DOHH2 (cell line): ENCODE results near the gene GRIK2.

Source experiments
- H3F3A ChIP-seq: fragments of 200-600 bp; sonication (generic), shearing (Covaris generic); 2 replicates; pipeline ENCODE4 v1.6.0; 2016; ENCODE audit warnings: antibody characterized with exemption, mild to moderate bottlenecking; ENCODE audit not compliant: control insufficient read depth, insufficient read depth
- H3K27ac ChIP-seq: fragments of 200-600 bp; sonication (generic); 2 replicates; pipeline ENCODE4 v1.5.1; 2014; ENCODE audit warnings: low read depth, mild to moderate bottlenecking, low read length, moderate library complexity
- H3K27me3 ChIP-seq: fragments of 200-600 bp; sonication (generic); 2 replicates; pipeline ENCODE4 v1.6.1; 2014; ENCODE audit warnings: mild to moderate bottlenecking, low read length, mixed read lengths; ENCODE audit not compliant: control insufficient read depth
- H3K36me3 ChIP-seq: fragments of 200-600 bp; sonication (generic); 2 replicates; pipeline ENCODE4 v1.6.1; 2014; ENCODE audit warnings: mild to moderate bottlenecking, low read length, moderate library complexity, mixed read lengths; ENCODE audit not compliant: control insufficient read depth
- H3K4me1 ChIP-seq: fragments of 200-600 bp; sonication (generic); 2 replicates; pipeline ENCODE4 v1.6.1; 2014; ENCODE audit warnings: mild to moderate bottlenecking, low read length, mixed read lengths; ENCODE audit not compliant: control insufficient read depth
- H3K4me2 ChIP-seq: fragments of 200-600 bp; sonication (generic); 2 replicates; pipeline ENCODE4 v1.6.0; 2014; ENCODE audit warnings: mild to moderate bottlenecking, low read length, moderate library complexity
- H3K4me3 ChIP-seq: fragments of 200-600 bp; sonication (generic); 2 replicates; pipeline ENCODE4 v1.5.1; 2014; ENCODE audit warnings: mild to moderate bottlenecking, low read length, mixed read lengths
- H3K79me2 ChIP-seq: fragments of 200-600 bp; sonication (generic); 2 replicates; pipeline ENCODE4 v1.6.1; 2014; ENCODE audit warnings: mild to moderate bottlenecking, low read length, mixed read lengths; ENCODE audit not compliant: control insufficient read depth
- H3K9me2 ChIP-seq: fragments of 200-600 bp; sonication (generic); replicated peaks from 2 replicates; pipeline ENCODE4 v1.6.1; 2014; ENCODE audit warnings: mild to moderate bottlenecking, low read length, mixed read lengths; ENCODE audit not compliant: control insufficient read depth
- H3K9me3 ChIP-seq: fragments of 200-600 bp; sonication (generic); 2 replicates; pipeline ENCODE4 v1.6.1; 2014; ENCODE audit warnings: antibody characterized with exemption, low read length, mixed read lengths; ENCODE audit not compliant: control insufficient read depth, insufficient read depth
- H4K20me1 ChIP-seq: fragments of 200-600 bp; sonication (generic); 2 replicates; pipeline ENCODE4 v1.6.0; 2014; ENCODE audit warnings: low read depth, mild to moderate bottlenecking, antibody characterized with exemption, low read length, moderate library complexity; ENCODE audit not compliant: control insufficient read depth, insufficient read depth
- EZH2phosphoT487 ChIP-seq: fragments of 200-600 bp; sonication (generic); IDR thresholded peaks from 2 replicates; pipeline ENCODE4 v1.6.1; 2017; ENCODE audit warnings: borderline replicate concordance, mild to moderate bottlenecking, antibody characterized with exemption, low read length, moderate library complexity, mixed read lengths
- TF ChIP-seq, protein P1 (sequence below): fragments of 200-600 bp; sonication (generic); IDR thresholded peaks from one replicate; pipeline ENCODE4 v1.5.1; 2014; ENCODE audit warnings: antibody characterized with exemption, mild to moderate bottlenecking, low read depth, low read length; ENCODE audit not compliant: poor library complexity, severe bottlenecking

The GRIK2 gene

DNA sequence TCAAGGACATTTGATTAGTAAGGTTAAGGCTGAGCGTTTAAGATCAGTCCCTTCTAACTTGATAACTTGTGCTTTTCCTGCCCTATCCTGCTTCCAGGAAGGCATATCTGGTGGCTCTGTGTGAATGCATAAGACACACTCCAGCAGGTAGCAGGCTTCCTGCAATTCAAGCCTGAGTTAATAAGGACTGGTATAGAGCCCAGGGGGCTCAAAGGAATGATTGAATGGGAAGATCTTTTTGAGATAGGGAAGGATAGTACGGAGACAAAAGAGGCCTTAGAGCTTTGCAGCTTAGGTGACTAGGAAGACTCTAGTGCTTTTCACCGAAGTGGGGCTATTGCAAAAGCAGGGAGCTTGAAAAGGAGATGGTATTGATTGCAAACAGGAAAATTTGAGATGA, 307.1 kb downstream of the GRIK2 start:
- Histone ChIP-seq H3K4me2 (no peak overlapping the region), H3K79me2 (no peaks in the 10 kb centered on the region), H3K27me3 (no peaks in the 10 kb centered on the region), H3K9me3 (no peaks in the 10 kb centered on the region), H3F3A (no peaks in the 10 kb centered on the region), H3K27ac (no peak overlapping the region), H3K4me3 (no peak overlapping the region), H3K4me1 (no peaks in the 10 kb centered on the region), H4K20me1 (no peaks in the 10 kb centered on the region), H3K9me2 (no peaks in the 10 kb centered on the region), H3K36me3 (no peaks in the 10 kb centered on the region)
- TF ChIP-seq, protein P1, sequence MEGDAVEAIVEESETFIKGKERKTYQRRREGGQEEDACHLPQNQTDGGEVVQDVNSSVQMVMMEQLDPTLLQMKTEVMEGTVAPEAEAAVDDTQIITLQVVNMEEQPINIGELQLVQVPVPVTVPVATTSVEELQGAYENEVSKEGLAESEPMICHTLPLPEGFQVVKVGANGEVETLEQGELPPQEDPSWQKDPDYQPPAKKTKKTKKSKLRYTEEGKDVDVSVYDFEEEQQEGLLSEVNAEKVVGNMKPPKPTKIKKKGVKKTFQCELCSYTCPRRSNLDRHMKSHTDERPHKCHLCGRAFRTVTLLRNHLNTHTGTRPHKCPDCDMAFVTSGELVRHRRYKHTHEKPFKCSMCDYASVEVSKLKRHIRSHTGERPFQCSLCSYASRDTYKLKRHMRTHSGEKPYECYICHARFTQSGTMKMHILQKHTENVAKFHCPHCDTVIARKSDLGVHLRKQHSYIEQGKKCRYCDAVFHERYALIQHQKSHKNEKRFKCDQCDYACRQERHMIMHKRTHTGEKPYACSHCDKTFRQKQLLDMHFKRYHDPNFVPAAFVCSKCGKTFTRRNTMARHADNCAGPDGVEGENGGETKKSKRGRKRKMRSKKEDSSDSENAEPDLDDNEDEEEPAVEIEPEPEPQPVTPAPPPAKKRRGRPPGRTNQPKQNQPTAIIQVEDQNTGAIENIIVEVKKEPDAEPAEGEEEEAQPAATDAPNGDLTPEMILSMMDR: no peak
- no peak for TF ChIP-seq EZH2phosphoT487

DNA sequence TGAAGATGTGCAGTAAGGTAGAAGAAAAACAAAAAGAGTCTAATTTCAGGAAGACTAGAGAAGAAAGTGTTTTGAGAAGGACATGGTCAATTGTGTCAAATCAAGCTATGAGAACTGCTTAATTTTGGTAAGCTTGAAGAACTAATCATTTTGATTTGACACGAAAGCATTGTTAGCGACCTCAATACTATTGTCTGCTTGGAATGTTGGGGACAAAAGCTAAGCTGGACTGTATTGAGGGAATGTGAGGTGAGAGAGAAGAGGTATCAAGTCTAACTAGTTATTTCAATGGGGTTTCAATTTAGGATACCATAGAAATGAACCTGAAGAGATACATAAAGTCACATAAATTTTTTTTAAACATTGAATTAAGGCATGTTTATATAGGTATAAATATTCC, 309.8 kb downstream of the GRIK2 start:
- Histone ChIP-seq H3K4me3 (no peak overlapping the region), H3K4me2 (no peak overlapping the region), H4K20me1 (no peaks in the 10 kb centered on the region), H3K27me3 (no peaks in the 10 kb centered on the region), H3F3A (no peaks in the 10 kb centered on the region), H3K79me2 (no peaks in the 10 kb centered on the region), H3K27ac (no peak overlapping the region), H3K36me3 (no peaks in the 10 kb centered on the region), H3K9me2 (no peaks in the 10 kb centered on the region), H3K9me3 (no peaks in the 10 kb centered on the region), H3K4me1 (no peaks in the 10 kb centered on the region)
- TF ChIP-seq, protein P1: no peak
- TF ChIP-seq EZH2phosphoT487: no peak

DNA sequence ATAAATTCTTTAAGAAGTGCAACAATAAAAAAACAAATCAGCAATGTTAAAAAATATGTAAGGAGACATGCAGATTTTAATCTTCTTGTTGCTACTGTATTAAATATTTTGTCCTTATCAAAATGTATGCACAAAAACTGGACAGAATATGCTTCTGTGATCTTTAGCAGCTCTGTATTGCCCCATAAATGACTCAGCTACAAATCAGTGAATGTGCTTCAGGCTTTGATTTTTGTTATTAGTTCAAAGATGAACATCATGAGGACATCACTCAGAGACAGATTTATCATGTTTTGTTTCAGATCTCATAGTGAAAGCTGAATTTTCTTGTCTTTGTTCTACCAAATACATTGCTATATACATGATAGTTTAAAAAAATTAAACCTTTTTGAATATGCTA, 312.4 kb downstream of the GRIK2 start:
- H4K20me1 ChIP-seq: no peaks in the 10 kb centered on the region
- no peaks in the 10 kb centered on the region for H3K79me2 ChIP-seq
- H3K4me1 ChIP-seq: no peaks in the 10 kb centered on the region
- H3F3A ChIP-seq: no peaks in the 10 kb centered on the region
- H3K4me3 ChIP-seq: no peak overlapping the region
- TF ChIP-seq, protein P1: no peak
- TF ChIP-seq EZH2phosphoT487: no peak
- H3K9me2 ChIP-seq: no peaks in the 10 kb centered on the region
- H3K9me3 ChIP-seq: no peaks in the 10 kb centered on the region
- H3K4me2 ChIP-seq: no peak overlapping the region
- H3K36me3 ChIP-seq: no peaks in the 10 kb centered on the region
- no peaks in the 10 kb centered on the region for H3K27me3 ChIP-seq
- no peak overlapping the region for H3K27ac ChIP-seq

DNA sequence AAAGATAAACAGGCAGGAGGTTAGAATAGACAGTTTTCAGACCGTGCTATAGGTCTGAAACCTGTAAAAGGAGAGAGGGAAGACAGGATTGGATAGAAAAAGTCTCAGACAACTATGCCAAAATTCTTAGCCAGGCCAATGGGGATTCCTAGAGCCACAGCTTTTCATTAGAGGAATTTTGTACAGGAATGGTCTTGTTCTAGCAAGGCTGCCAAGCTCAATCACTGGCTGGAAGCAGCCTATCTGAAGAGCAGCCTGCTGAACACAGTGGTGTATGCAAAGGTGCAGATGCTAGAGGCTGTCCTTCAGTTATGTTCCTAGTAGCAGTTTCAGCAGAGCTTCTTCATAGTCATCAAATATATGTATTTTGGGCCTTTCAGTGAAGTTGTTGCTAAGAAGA, 313.1 kb downstream of the GRIK2 start:
- no peak overlapping the region for H3K27ac ChIP-seq

More for the DNA sequence above, 313.1 kb downstream of the GRIK2 start:
- no peaks in the 10 kb centered on the region for H3K9me3 ChIP-seq
- H3K79me2 ChIP-seq: no peaks in the 10 kb centered on the region
- no peak overlapping the region for H3K4me2 ChIP-seq
- no peak overlapping the region for H3K4me3 ChIP-seq
- no peaks in the 10 kb centered on the region for H3K27me3 ChIP-seq
- H3K36me3 ChIP-seq: no peaks in the 10 kb centered on the region
- no peak for TF ChIP-seq EZH2phosphoT487
- TF ChIP-seq, protein P1: no peak
- H3K9me2 ChIP-seq: no peaks in the 10 kb centered on the region
- H3K4me1 ChIP-seq: no peaks in the 10 kb centered on the region
- H4K20me1 ChIP-seq: no peaks in the 10 kb centered on the region
- H3F3A ChIP-seq: no peaks in the 10 kb centered on the region
